Daoy (cell line): Measurements from ENCODE around the gene TNFRSF19. TPM values are rescaled to one million over a fixed set of nuclear protein-coding genes. Genes with fewer than 3 reads are reported as not detected.

Experiments used
- DNase-seq: peaks from one replicate; pipeline ENCODE4 v3.0.0-alpha.2; 2015; ENCODE audit warnings: low read depth
- total RNA-seq: library from RNA; depleted of rRNA; stranded (reverse); fragments of >200 nt; shearing (Covaris generic); gene quantifications from 2 replicates; pipeline ENCODE4 v1.2.3, GENCODE V29; 2014

TNFRSF19 gene
- total RNA-seq, 1 experiment from 2014 or later, result 4.2 TPM

GRCh38 chr13:23628765-23629565 lies 58.8 kb downstream of the TNFRSF19 start:
- DNase-seq, result no peak

- DNase-seq, result no peak
Observed at GRCh38 chr13:23629566-23630272, 59.5 kb downstream of the TNFRSF19 start.

- DNase-seq, result no peak
Observed at GRCh38 chr13:23630349-23631093, 60.3 kb downstream of the TNFRSF19 start.

GRCh38 chr13:23631311-23632047 lies 61.3 kb downstream of the TNFRSF19 start:
- DNase-seq, result no peak

- DNase-seq, result no peak
Observed at GRCh38 chr13:23632048-23632582, 61.9 kb downstream of the TNFRSF19 start.

- DNase-seq, result no peak
Observed at GRCh38 chr13:23632741-23633140, 62.5 kb downstream of the TNFRSF19 start.

- DNase-seq, result no peak
Observed at GRCh38 chr13:23634897-23635296, 64.7 kb downstream of the TNFRSF19 start.

- DNase-seq, result no peak
Observed at GRCh38 chr13:23636360-23636759, 66.1 kb downstream of the TNFRSF19 start.

- DNase-seq, result no peak
Observed at GRCh38 chr13:23637829-23638228, 67.6 kb downstream of the TNFRSF19 start.

GRCh38 chr13:23639674-23640073 lies 69.5 kb downstream of the TNFRSF19 start:
- DNase-seq, result no peak

GRCh38 chr13:23642110-23642509 lies 71.9 kb downstream of the TNFRSF19 start:
- DNase-seq, result no peak

- DNase-seq, result no peak
Observed at GRCh38 chr13:23643338-23644125, 73.3 kb downstream of the TNFRSF19 start.

- DNase-seq, result no peak
Observed at GRCh38 chr13:23644126-23644419, 73.9 kb downstream of the TNFRSF19 start.

- no peak for DNase-seq
Observed at GRCh38 chr13:23644527-23645138, 74.4 kb downstream of the TNFRSF19 start.

- no peak for DNase-seq
Observed at GRCh38 chr13:23645851-23646250, 75.6 kb downstream of the TNFRSF19 start.

- no peak for DNase-seq
Observed at GRCh38 chr13:23651439-23651838, 81.2 kb downstream of the TNFRSF19 start.

- DNase-seq, result no peak
Observed at GRCh38 chr13:23651887-23652286, 81.7 kb downstream of the TNFRSF19 start.

- no peak for DNase-seq
Observed at GRCh38 chr13:23652909-23653726, 82.9 kb downstream of the TNFRSF19 start.
